ENCODE results near the gene CUZD1. TPM values are rescaled to one million over a fixed set of nuclear protein-coding genes. Genes with fewer than 3 reads are reported as not detected.

Gene CUZD1
- polyA plus RNA-seq, 1 donor from 2014 or later: not detected

DNA sequence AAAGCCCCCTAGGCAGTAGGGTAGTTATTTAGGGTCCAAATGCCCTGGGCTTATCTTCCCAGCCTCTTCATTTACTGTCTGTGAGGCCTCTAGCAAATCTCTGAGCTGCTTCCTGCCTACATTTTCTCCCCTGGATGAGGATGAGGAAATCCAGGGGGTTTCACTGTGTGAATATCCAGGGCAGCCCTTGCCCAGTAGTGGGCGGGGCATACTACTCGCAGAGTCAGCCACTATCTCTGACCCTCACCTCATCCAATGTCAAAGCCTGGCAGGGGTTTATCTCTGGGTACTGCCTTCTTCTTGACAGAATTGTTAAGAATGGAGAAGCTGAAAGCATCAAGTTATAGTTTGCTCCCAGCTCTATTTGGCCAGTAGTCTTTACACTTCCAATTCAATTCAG lies 48.9 kb downstream of the CUZD1 start:
- Histone ChIP-seq H3F3A (ENCODE audit: insufficient read depth, low read length, poor library complexity, severe bottlenecking) (no peaks in the 10 kb centered on the region), H3K9me2 (ENCODE audit: insufficient read depth, low read length) (no peaks in the 10 kb centered on the region), H3K9me3 (ENCODE audit: low read length) (no peaks in the 10 kb centered on the region), H3K4me2 (ENCODE audit: low read length) (no peak overlapping the region), H4K20me1 (ENCODE audit: insufficient read depth) (no peaks in the 10 kb centered on the region), H3K27ac (ENCODE audit: low read length) (no peak overlapping the region), H3K9ac (ENCODE audit: low read length) (no peak overlapping the region), H3K79me2 (replicated peaks; ENCODE audit: insufficient read depth, low read length) (no peaks in the 10 kb centered on the region), H3K27me3 (ENCODE audit: insufficient read depth, low read depth, low read length) (no peaks in the 10 kb centered on the region), H3K4me3 (ENCODE audit: low read length) (no peak overlapping the region), H3K36me3 (ENCODE audit: insufficient read depth, low read length) (no peaks in the 10 kb centered on the region), H2AFZ (ENCODE audit: low read depth, low read length) (no peak overlapping the region)
- TF ChIP-seq RAD21 (conservative IDR thresholded peaks at IDR 0.05) (no peak), TAF1 (IDR thresholded peaks at IDR 0.05; ENCODE audit: low read depth) (no peak), EP300 (conservative IDR thresholded peaks at IDR 0.05; ENCODE audit: poor library complexity, severe bottlenecking) (no peak), MXI1 (conservative IDR thresholded peaks at IDR 0.05; ENCODE audit: poor library complexity, severe bottlenecking) (no peak), EZH2 (IDR thresholded peaks at IDR 0.05; ENCODE audit: borderline replicate concordance, insufficient read depth, low read length, poor library complexity, severe bottlenecking) (no peak), SMC3 (conservative IDR thresholded peaks at IDR 0.05; ENCODE audit: poor library complexity) (no peak), POLR2AphosphoS5 (IDR thresholded peaks at IDR 0.05) (no peak)
- TF ChIP-seq, protein P1, sequence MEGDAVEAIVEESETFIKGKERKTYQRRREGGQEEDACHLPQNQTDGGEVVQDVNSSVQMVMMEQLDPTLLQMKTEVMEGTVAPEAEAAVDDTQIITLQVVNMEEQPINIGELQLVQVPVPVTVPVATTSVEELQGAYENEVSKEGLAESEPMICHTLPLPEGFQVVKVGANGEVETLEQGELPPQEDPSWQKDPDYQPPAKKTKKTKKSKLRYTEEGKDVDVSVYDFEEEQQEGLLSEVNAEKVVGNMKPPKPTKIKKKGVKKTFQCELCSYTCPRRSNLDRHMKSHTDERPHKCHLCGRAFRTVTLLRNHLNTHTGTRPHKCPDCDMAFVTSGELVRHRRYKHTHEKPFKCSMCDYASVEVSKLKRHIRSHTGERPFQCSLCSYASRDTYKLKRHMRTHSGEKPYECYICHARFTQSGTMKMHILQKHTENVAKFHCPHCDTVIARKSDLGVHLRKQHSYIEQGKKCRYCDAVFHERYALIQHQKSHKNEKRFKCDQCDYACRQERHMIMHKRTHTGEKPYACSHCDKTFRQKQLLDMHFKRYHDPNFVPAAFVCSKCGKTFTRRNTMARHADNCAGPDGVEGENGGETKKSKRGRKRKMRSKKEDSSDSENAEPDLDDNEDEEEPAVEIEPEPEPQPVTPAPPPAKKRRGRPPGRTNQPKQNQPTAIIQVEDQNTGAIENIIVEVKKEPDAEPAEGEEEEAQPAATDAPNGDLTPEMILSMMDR (IDR thresholded peaks at IDR 0.05; ENCODE audit: poor library complexity, severe bottlenecking): no peak
- TF ChIP-seq, protein P2, sequence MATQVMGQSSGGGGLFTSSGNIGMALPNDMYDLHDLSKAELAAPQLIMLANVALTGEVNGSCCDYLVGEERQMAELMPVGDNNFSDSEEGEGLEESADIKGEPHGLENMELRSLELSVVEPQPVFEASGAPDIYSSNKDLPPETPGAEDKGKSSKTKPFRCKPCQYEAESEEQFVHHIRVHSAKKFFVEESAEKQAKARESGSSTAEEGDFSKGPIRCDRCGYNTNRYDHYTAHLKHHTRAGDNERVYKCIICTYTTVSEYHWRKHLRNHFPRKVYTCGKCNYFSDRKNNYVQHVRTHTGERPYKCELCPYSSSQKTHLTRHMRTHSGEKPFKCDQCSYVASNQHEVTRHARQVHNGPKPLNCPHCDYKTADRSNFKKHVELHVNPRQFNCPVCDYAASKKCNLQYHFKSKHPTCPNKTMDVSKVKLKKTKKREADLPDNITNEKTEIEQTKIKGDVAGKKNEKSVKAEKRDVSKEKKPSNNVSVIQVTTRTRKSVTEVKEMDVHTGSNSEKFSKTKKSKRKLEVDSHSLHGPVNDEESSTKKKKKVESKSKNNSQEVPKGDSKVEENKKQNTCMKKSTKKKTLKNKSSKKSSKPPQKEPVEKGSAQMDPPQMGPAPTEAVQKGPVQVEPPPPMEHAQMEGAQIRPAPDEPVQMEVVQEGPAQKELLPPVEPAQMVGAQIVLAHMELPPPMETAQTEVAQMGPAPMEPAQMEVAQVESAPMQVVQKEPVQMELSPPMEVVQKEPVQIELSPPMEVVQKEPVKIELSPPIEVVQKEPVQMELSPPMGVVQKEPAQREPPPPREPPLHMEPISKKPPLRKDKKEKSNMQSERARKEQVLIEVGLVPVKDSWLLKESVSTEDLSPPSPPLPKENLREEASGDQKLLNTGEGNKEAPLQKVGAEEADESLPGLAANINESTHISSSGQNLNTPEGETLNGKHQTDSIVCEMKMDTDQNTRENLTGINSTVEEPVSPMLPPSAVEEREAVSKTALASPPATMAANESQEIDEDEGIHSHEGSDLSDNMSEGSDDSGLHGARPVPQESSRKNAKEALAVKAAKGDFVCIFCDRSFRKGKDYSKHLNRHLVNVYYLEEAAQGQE (IDR thresholded peaks at IDR 0.05; ENCODE audit: borderline replicate concordance): no peak

DNA sequence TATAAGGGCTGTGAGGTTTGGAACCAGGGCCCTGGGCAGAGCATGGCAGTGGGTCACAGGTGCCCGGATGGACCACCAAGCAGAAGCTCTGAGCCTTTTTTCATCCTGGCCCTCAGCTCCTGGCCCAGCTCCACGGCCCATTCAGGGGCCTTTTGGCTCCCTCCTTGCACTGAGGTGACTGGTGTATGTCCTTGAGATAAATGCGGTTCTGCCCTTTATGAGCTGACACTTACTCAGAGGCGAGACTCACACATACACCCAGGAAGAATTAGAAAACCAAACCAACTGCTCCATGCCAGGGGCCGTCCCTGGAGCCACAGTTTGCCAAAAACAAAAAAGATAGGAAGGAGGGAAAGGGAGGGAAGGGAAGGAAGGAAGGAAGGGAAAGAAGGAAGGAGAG lies 49.7 kb downstream of the CUZD1 start:
- no peak overlapping the region for H3K4me3 ChIP-seq (ENCODE audit: low read length)
- H3K27me3 ChIP-seq (ENCODE audit: insufficient read depth, low read depth, low read length): no peaks in the 10 kb centered on the region
- H3K36me3 ChIP-seq (ENCODE audit: insufficient read depth, low read length): no peaks in the 10 kb centered on the region
- no peaks in the 10 kb centered on the region for H3K9me2 ChIP-seq (ENCODE audit: insufficient read depth, low read length)
- H3K4me2 ChIP-seq (ENCODE audit: low read length): no peak overlapping the region
- no peaks in the 10 kb centered on the region for H3F3A ChIP-seq (ENCODE audit: insufficient read depth, low read length, poor library complexity, severe bottlenecking)
- H3K9ac ChIP-seq (ENCODE audit: low read length): no peak overlapping the region
- no peak overlapping the region for H3K27ac ChIP-seq (ENCODE audit: low read length)
- no peak for TF ChIP-seq RAD21 (conservative IDR thresholded peaks at IDR 0.05)
- TF ChIP-seq, protein P2 (IDR thresholded peaks at IDR 0.05; ENCODE audit: borderline replicate concordance): no peak
- TF ChIP-seq, protein P1 (IDR thresholded peaks at IDR 0.05; ENCODE audit: poor library complexity, severe bottlenecking): no peak
- no peak for TF ChIP-seq EP300 (conservative IDR thresholded peaks at IDR 0.05; ENCODE audit: poor library complexity, severe bottlenecking)
- TF ChIP-seq TAF1 (IDR thresholded peaks at IDR 0.05; ENCODE audit: low read depth): no peak
- no peak for TF ChIP-seq MXI1 (conservative IDR thresholded peaks at IDR 0.05; ENCODE audit: poor library complexity, severe bottlenecking)
- TF ChIP-seq POLR2AphosphoS5 (IDR thresholded peaks at IDR 0.05): no peak
- TF ChIP-seq SMC3 (conservative IDR thresholded peaks at IDR 0.05; ENCODE audit: poor library complexity): no peak
- no peak for TF ChIP-seq EZH2 (IDR thresholded peaks at IDR 0.05; ENCODE audit: borderline replicate concordance, insufficient read depth, low read length, poor library complexity, severe bottlenecking)
- no peaks in the 10 kb centered on the region for H3K9me3 ChIP-seq (ENCODE audit: low read length)
- H3K79me2 ChIP-seq (replicated peaks; ENCODE audit: insufficient read depth, low read length): no peaks in the 10 kb centered on the region
- H4K20me1 ChIP-seq (ENCODE audit: insufficient read depth): no peaks in the 10 kb centered on the region
- H2AFZ ChIP-seq (ENCODE audit: low read depth, low read length): no peak overlapping the region

Data from neural cell (in vitro differentiated cells).